ACC112 (cell line): ENCODE data around the gene IL1RAPL1.

Experiments used
- H2AFZ ChIP-seq: fragments of 200-600 bp; sonication (generic); one replicate; pipeline ENCODE4 v1.6.0; 2017; ENCODE audit warnings: antibody characterized with exemption, low read length; ENCODE audit not compliant: unreplicated experiment
- H3K27ac ChIP-seq: fragments of 200-600 bp; sonication (generic); 2 replicates; pipeline ENCODE4 v1.5.1; 2014; ENCODE audit warnings: low read depth, mild to moderate bottlenecking, antibody characterized with exemption, low read length, moderate library complexity
- H3K27me3 ChIP-seq: fragments of 200-600 bp; sonication (generic); 2 replicates; pipeline ENCODE4 v1.6.1; 2014; ENCODE audit warnings: mild to moderate bottlenecking, antibody characterized with exemption, low read length, moderate library complexity, mixed read lengths; ENCODE audit not compliant: insufficient read depth
- H3K36me3 ChIP-seq: fragments of 200-600 bp; sonication (generic); 2 replicates; pipeline ENCODE4 v1.6.1; 2016; ENCODE audit warnings: mild to moderate bottlenecking, antibody characterized with exemption, low read length, moderate library complexity, mixed read lengths; ENCODE audit not compliant: insufficient read depth
- H3K4me1 ChIP-seq: fragments of 200-600 bp; sonication (generic); one replicate; pipeline ENCODE4 v1.6.1; 2016; ENCODE audit warnings: low read length, mixed read lengths; ENCODE audit not compliant: insufficient read depth, unreplicated experiment, control insufficient read depth
- H3K4me3 ChIP-seq: fragments of 200-600 bp; sonication (generic); 2 replicates; pipeline ENCODE4 v1.5.1; 2014; ENCODE audit warnings: mild to moderate bottlenecking, low read depth, low read length
- H3K79me2 ChIP-seq: fragments of 200-600 bp; sonication (generic); one replicate; pipeline ENCODE4 v1.6.0; 2016; ENCODE audit warnings: low read length; ENCODE audit not compliant: control insufficient read depth, unreplicated experiment, insufficient read depth

Gene IL1RAPL1

DNA sequence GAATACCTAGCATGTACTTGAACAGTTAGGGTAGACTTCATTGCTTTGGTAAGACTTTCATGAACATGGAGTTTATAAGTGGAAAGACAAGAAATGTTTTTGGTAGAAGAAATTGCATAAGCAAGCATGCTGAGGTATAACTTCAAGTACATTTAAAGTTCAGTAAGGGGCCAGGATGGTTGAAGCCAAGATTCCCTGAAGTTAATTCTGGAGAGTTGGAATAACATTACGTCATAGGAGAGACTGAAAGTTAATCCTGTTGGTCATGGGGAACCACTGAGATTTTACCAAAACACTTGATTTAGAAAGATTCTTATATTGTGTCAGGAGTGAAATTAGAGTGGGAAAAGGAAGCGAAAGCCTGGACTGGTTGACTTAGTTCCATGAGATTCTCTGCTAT lies 860.6 kb downstream of the IL1RAPL1 start:
- Histone ChIP-seq H3K27me3 (no peaks in the 10 kb centered on the region), H3K36me3 (no peaks in the 10 kb centered on the region), H3K27ac (no peak overlapping the region), H3K4me1 (no peaks in the 10 kb centered on the region), H3K4me3 (no peak overlapping the region), H3K79me2 (no peaks in the 10 kb centered on the region), H2AFZ (no peak overlapping the region)

DNA sequence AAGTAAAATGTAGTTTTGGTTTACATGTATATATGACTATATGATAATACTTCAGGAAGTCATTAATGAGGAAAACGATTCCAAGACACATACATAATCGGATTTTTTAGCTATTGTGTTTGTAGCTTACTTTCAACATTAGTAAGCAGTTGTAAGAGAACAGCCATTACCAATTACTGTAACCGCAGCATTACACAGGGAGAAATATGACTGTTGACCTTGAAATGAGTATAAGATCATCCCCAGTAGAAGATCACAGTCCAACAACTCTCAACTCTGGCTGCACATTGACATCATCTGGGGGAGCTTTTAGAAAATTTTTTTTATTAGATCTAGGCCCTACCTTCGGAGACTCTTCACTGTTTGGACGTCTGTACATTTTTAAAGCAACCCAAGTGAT lies 866.1 kb downstream of the IL1RAPL1 start:
- no peak overlapping the region for H2AFZ ChIP-seq

DNA sequence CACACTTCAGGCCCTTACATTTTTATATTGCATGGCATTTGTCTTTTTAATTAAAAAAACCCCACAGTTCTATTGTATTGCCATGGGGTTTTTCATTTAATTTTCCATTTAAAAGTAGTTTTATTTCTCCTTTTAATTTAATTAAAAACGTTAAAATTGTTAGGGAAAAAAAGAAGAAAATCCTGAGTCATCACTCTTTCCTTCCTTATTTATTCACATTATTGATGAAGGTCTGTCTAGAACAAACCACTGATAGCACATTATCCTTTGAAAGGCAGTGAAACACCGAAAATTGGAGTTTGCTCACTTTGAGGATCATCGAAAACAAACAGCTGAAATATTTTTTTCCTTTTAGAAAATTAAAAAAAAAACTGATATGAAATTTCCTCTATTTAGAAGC lies 868.5 kb downstream of the IL1RAPL1 start:
- H3K4me1 ChIP-seq, result no peaks in the 10 kb centered on the region
- H3K4me3 ChIP-seq, result no peak overlapping the region
- H2AFZ ChIP-seq, result no peak overlapping the region
- no peaks in the 10 kb centered on the region for H3K36me3 ChIP-seq
- H3K79me2 ChIP-seq, result no peaks in the 10 kb centered on the region
- no peak overlapping the region for H3K27ac ChIP-seq
- no peaks in the 10 kb centered on the region for H3K27me3 ChIP-seq

More for the DNA sequence above, 866.1 kb downstream of the IL1RAPL1 start:
- H3K4me1 ChIP-seq, result no peaks in the 10 kb centered on the region
- H3K36me3 ChIP-seq, result no peaks in the 10 kb centered on the region
- H3K27ac ChIP-seq, result no peak overlapping the region
- H3K79me2 ChIP-seq, result no peaks in the 10 kb centered on the region
- no peaks in the 10 kb centered on the region for H3K27me3 ChIP-seq
- H3K4me3 ChIP-seq, result no peak overlapping the region

DNA sequence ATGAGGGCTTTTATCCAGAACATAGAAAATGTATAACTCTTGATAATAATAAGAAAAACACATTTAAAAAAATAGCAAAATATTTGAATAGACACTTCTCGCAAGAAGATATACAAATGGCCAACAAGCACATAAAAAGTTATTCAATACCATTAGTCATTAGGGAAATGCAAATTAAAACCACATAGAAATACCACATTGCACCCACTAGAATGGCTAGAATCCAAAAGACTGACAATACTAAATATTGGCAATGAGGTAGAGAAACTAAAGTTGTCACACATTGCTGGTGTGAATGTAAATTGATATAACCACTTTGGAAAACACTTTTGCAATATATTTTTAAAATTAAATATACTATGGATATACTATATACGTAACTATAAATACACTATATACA lies 873.8 kb downstream of the IL1RAPL1 start:
- H3K4me1 ChIP-seq, result peaks cover 2% of the 10 kb centered on the region
- H3K79me2 ChIP-seq, result no peaks in the 10 kb centered on the region
- no peak overlapping the region for H3K27ac ChIP-seq
- no peaks in the 10 kb centered on the region for H3K27me3 ChIP-seq
- no peak overlapping the region for H3K4me3 ChIP-seq
- no peak overlapping the region for H2AFZ ChIP-seq
- no peaks in the 10 kb centered on the region for H3K36me3 ChIP-seq

DNA sequence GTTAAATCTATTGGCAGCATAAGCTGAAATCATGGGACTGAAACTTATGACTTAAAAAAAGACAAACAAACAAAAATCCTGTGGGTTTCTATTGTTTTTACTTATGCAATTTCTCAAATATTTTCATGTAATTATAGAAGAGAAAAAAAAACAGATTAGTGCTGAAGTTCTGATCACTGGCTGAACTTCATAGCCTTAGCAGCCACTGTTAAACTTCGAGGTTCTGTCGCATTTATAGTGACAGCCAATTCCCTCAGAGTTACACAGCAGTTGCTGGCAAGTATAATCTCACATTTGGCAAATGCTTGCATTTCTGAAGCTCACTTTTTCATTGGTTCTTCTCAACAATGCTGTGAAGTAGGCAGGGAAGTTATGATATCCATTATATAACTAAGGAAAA lies 879.2 kb downstream of the IL1RAPL1 start:
- peak overlapping the region; percentile 33 for H2AFZ ChIP-seq
- no peaks in the 10 kb centered on the region for H3K36me3 ChIP-seq

DNA sequence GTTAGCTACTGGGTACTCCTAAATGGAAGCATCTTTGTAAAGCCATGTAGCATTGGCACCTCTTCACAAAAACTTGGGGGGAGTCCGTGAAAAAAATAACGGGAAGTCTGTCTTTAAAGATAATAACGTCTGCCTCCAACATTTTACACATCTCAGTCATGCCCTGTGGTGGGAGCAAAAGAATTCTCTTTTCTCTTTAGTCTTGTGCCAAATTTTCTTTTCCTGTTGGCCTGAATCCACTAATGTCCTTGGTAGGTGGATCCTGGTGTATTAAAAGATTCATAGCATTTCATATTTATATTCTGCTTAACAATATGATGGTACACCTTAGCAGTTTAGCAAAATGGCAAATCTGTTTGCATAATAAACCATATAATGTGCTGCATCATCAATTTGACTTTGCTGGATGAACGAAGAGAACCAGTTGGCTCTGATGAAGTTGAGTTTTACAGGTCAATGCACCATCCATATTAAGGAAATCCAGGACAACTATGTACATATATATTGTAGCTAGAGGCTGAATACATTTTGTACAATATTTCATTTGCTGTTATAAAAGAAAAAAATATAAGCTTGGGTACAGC lies 881.8 kb downstream of the IL1RAPL1 start:
- Histone ChIP-seq H3K27me3 (no peaks in the 10 kb centered on the region), H3K79me2 (no peaks in the 10 kb centered on the region), H3K27ac (no peak overlapping the region), H3K4me3 (no peak overlapping the region), H3K4me1 (peaks cover 20% of the 10 kb centered on the region), H3K36me3 (no peaks in the 10 kb centered on the region), H2AFZ (no peak overlapping the region)

More for the DNA sequence above, 879.2 kb downstream of the IL1RAPL1 start:
- Histone ChIP-seq H3K27me3 (no peaks in the 10 kb centered on the region), H3K79me2 (no peaks in the 10 kb centered on the region), H3K4me3 (no peak overlapping the region), H3K4me1 (peaks cover 20% of the 10 kb centered on the region), H3K27ac (no peak overlapping the region)

DNA sequence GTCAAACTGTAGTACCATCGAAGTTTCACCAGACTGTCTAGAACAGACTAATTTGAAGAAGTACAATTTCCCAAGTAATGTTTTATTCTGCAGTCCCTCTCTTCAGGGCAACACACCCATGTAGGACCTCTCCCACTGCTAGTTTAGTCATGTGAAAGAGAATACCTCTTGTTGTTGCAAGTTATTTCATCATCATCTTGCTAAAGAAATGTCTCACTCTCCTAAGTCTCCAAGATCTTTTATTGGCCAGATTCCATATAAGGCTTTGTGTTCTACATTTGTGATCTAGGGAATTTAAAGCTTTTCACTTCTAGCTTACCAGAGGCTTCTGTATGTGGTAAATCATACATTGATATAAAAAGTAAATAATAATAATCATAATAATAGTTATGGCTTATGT lies 882.8 kb downstream of the IL1RAPL1 start:
- H3K27ac ChIP-seq, result no peak overlapping the region
- no peaks in the 10 kb centered on the region for H3K36me3 ChIP-seq
- H3K27me3 ChIP-seq, result no peaks in the 10 kb centered on the region
- H2AFZ ChIP-seq, result no peak overlapping the region
- peaks cover 20% of the 10 kb centered on the region for H3K4me1 ChIP-seq
- H3K79me2 ChIP-seq, result no peaks in the 10 kb centered on the region
- no peak overlapping the region for H3K4me3 ChIP-seq

DNA sequence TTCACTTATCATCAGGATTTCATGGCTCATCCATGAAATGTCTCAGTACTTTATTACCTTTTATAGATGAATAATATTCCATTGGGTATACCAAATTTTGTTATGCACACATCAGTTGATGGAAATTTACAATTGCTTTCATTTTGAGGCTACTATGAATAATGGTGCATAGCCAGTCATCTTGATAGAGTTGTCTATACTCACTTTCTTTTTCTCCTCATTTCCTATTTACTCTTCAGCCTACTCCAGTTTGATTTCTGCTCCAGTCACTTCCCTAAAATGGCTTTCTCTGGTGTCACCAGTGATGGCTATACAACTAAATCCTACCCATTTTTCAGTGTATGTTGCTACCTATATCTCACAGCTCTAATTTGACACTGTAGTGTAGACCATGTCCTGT lies 884.6 kb downstream of the IL1RAPL1 start:
- Histone ChIP-seq H2AFZ (no peak overlapping the region), H3K4me3 (no peak overlapping the region), H3K27me3 (no peaks in the 10 kb centered on the region), H3K79me2 (no peaks in the 10 kb centered on the region), H3K36me3 (no peaks in the 10 kb centered on the region), H3K27ac (no peak overlapping the region), H3K4me1 (peaks cover 11% of the 10 kb centered on the region)

DNA sequence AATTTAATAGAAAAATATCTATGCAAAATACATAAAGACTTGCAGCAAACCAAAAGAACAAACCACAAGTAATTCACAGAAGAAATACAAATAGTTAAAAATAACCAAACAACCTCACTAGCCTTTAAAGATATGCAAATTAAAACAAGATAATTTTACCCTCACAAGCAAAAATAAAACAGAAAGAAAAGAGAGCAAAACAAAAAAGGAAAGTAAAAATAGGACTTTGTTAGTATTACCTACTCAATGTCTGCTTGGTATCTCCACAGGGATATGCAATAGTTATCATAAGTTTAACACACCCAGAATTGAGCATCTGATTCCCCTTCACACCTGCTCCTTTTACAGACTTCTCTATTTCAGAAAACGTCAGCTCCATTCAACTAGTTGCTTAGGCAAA lies 890.6 kb downstream of the IL1RAPL1 start:
- Histone ChIP-seq H3K4me3 (no peak overlapping the region), H3K4me1 (no peaks in the 10 kb centered on the region), H3K27ac (no peak overlapping the region), H3K36me3 (no peaks in the 10 kb centered on the region), H3K27me3 (no peaks in the 10 kb centered on the region), H3K79me2 (no peaks in the 10 kb centered on the region), H2AFZ (peak overlapping the region; percentile 80)

DNA sequence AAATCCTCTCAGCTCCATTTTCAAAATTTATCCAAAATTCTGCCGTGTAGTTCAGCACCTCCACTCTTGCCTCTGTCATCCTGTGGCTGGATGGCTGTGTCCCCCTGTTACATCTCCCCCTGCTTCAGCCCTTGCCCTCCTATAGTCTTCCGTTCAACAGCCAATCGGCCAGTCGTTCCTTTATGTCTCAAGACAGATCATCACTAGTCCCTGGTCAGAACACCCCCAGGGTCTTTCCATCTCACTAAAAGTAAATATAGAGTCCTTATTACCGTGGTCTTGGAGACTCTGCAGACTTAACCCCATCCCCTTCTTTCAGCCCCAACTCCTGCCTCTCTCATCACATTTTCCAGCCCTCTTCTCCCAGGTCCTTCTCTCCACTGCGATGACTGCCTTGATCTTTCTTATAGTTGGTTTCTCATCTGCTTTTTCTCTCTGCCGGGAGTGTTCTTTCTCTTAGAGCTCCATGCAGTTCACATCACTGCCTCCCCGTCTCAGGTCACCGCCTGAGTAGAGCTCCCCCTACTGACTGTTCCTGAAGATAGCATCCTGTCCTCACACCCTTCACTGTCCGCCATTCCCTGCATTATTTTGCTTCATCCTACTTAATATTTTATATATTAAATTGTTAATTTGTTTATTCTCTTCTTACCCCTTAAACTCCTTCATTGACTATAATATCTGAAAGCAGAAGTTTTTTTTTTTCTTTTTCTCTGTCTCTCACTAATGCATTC lies 891.3 kb downstream of the IL1RAPL1 start:
- Histone ChIP-seq H2AFZ (peak overlapping the region; percentile 80), H3K27me3 (no peaks in the 10 kb centered on the region), H3K4me3 (peak overlapping the region; percentile 70), H3K36me3 (no peaks in the 10 kb centered on the region), H3K79me2 (no peaks in the 10 kb centered on the region), H3K27ac (no peak overlapping the region), H3K4me1 (no peaks in the 10 kb centered on the region)

DNA sequence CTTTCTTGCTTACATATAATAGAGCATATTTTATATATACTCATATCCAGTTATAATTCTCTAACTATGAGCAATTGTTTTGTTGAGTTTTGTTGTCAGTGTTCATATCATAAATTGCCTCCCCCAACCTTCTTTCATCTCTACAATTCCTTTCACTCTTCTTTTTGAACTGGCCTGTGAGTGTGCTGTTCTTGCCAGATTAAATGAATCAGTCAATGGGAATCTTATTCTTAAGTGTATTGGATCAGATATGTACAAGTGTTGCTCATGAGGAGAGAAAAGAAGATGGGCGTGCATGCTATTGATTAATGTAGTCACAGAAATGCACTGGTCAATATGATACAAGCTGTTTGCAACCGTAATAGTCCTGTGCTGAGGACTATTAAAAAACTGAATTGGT lies 900.0 kb downstream of the IL1RAPL1 start:
- no peaks in the 10 kb centered on the region for H3K36me3 ChIP-seq
- H3K4me1 ChIP-seq, result no peaks in the 10 kb centered on the region
- no peak overlapping the region for H3K27ac ChIP-seq
- no peaks in the 10 kb centered on the region for H3K27me3 ChIP-seq
- no peak overlapping the region for H2AFZ ChIP-seq
- no peaks in the 10 kb centered on the region for H3K79me2 ChIP-seq
- H3K4me3 ChIP-seq, result no peak overlapping the region
